Testis (tissue), 3 donors: Measurements from ENCODE around the gene NFIB. TPM values are rescaled to one million over a fixed set of nuclear protein-coding genes. Genes with fewer than 3 reads are reported as not detected.

Experiments used
- DNase-seq: peaks from one replicate; pipeline ENCODE4 v3.0.0-alpha.2; 2019
- H3K27ac ChIP-seq, 2 donors: fragments of 200-600 bp; sonication (generic); one replicate each; pipeline ENCODE4 v1.5.1; 2019
- H3K27me3 ChIP-seq: fragments of 200-600 bp; sonication (generic); one replicate; pipeline ENCODE4 v1.5.1; 2019
- H3K36me3 ChIP-seq: fragments of 200-600 bp; sonication (generic); one replicate; pipeline ENCODE4 v1.5.1; 2017; ENCODE audit warnings: low read depth; ENCODE audit errors: missing control alignments
- H3K4me1 ChIP-seq: fragments of 200-600 bp; sonication (generic); one replicate; pipeline ENCODE4 v1.5.1; 2019
- H3K4me3 ChIP-seq, 2 donors: fragments of 200-600 bp; sonication (generic); one replicate each; pipeline ENCODE4 v1.5.1; 2017 to 2019
- H3K9me3 ChIP-seq: fragments of 200-600 bp; sonication (generic); one replicate; pipeline ENCODE4 v1.5.1; 2017
- CTCF ChIP-seq, 3 experiments: fragments of 450-650 bp in 2 of 3; fragments of 200-600 bp in 1 of 3; sonication (generic) in 1 of 3; IDR thresholded peaks; one replicate each; pipeline ENCODE4 v1.5.1; 2016 to 2019; ENCODE audit warnings: antibody characterized with exemption in 3 of 3, mild to moderate bottlenecking in 2 of 3, moderate library complexity in 1 of 3
- POLR2A ChIP-seq: fragments of 450-650 bp; IDR thresholded peaks from one replicate; pipeline ENCODE4 v1.6.1; 2017; ENCODE audit warnings: antibody characterized with exemption, mild to moderate bottlenecking, moderate library complexity
- WGBS, 2 donors: methylation state at CpG; one replicate each; pipeline ENCODE4 v1.1.5; 2018; 5-methylcytosine and 5-hydroxymethylcytosine counted together
- intact Hi-C: fragments of 100-400 bp; cut with DNase I; formaldehyde crosslinking; loops from one replicate; pipeline ENCODE4 v1.15.1; 2023; ENCODE audit warnings: low total_unique reads
- polyA plus RNA-seq: library from polyadenylated mRNA; stranded (reverse); fragments of 350-450 nt; fragmentation: Illumina TruSeq; extraction: RNeasy Lipid Tissue Mini Kit (QIAGEN cat#74804); gene quantifications from one replicate; pipeline ENCODE4 v1.2.3, GENCODE V29; 2014; ENCODE audit warnings: low read depth, low replicate concordance; ENCODE audit not compliant: insufficient read depth
- total RNA-seq, 2 donors: library from RNA; depleted of rRNA; stranded (reverse); fragments of >200 nt; gene quantifications; one replicate each; pipeline ENCODE4 v1.2.3, GENCODE V29; 2016

The NFIB gene
- total and polyA plus RNA-seq, 3 donors from 2014 or later: 8.4 to 34.7 (median 23.1) TPM

- no peaks in the 10 kb centered on the region for H3K9me3 ChIP-seq
- H3K4me3 ChIP-seq: no peak overlapping the region
- no peaks in the 10 kb centered on the region for H3K27me3 ChIP-seq
- no peak overlapping the region for H3K27ac ChIP-seq
- H3K4me1 ChIP-seq: no peaks in the 10 kb centered on the region
- TF ChIP-seq CTCF (IDR thresholded peaks at IDR 0.05) (no peak), POLR2A (no peak)
- intact Hi-C loops: no loop called here
- no peak for DNase-seq
- H3K36me3 ChIP-seq: no peaks in the 10 kb centered on the region
- 75 to 81% methylated on average over 4 of the region's 4 CpGs for WGBS, 2 donors
Observed at GRCh38 chr9:14089051-14089803, 224.7 kb downstream of the NFIB start.

GRCh38 chr9:14087576-14087975, 226.4 kb downstream of the NFIB start:
- intact Hi-C loops: no loop called here
- Histone ChIP-seq H3K27me3 (no peaks in the 10 kb centered on the region), H3K36me3 (no peaks in the 10 kb centered on the region), H3K4me1 (no peaks in the 10 kb centered on the region), H3K27ac (no peak overlapping the region), H3K9me3 (no peaks in the 10 kb centered on the region), H3K4me3 (no peak overlapping the region)
- TF ChIP-seq POLR2A (no peak), CTCF (IDR thresholded peaks at IDR 0.05) (no peak)
- DNase-seq: no peak
- WGBS, 2 donors: 95 to 97% methylated on average over 7 of the region's 7 CpGs

- DNase-seq: no peak
- Histone ChIP-seq H3K36me3 (no peaks in the 10 kb centered on the region), H3K27me3 (no peaks in the 10 kb centered on the region), H3K4me3 (no peak overlapping the region), H3K4me1 (no peaks in the 10 kb centered on the region), H3K9me3 (no peaks in the 10 kb centered on the region), H3K27ac (no peak overlapping the region)
- TF ChIP-seq CTCF (IDR thresholded peaks at IDR 0.05): no peak
- no peak for TF ChIP-seq POLR2A
- WGBS, 2 donors: 92 to 94% methylated on average over 5 of the region's 5 CpGs
- intact Hi-C loops: no loop called here
Observed at GRCh38 chr9:14086495-14086894, 227.4 kb downstream of the NFIB start.

GRCh38 chr9:14085810-14086209, 228.1 kb downstream of the NFIB start:
- TF ChIP-seq POLR2A: no peak
- TF ChIP-seq CTCF (IDR thresholded peaks at IDR 0.05): no peak
- Histone ChIP-seq H3K36me3 (no peaks in the 10 kb centered on the region), H3K9me3 (no peaks in the 10 kb centered on the region), H3K27me3 (no peaks in the 10 kb centered on the region), H3K27ac (no peak overlapping the region), H3K4me3 (no peak overlapping the region), H3K4me1 (no peaks in the 10 kb centered on the region)
- no peak for DNase-seq
- intact Hi-C loops: no loop called here
- WGBS, 2 donors: 92 to 94% methylated on average over 1 of the region's 1 CpG

GRCh38 chr9:14084867-14085266, 229.1 kb downstream of the NFIB start:
- H3K9me3 ChIP-seq: no peaks in the 10 kb centered on the region
- H3K4me3 ChIP-seq: no peak overlapping the region
- no peaks in the 10 kb centered on the region for H3K36me3 ChIP-seq
- 83 to 91% methylated on average over 3 of the region's 3 CpGs for WGBS, 2 donors
- no peak overlapping the region for H3K27ac ChIP-seq
- no peaks in the 10 kb centered on the region for H3K4me1 ChIP-seq
- no peak for DNase-seq
- intact Hi-C loops: no loop called here
- no peaks in the 10 kb centered on the region for H3K27me3 ChIP-seq
- no peak for TF ChIP-seq POLR2A
- TF ChIP-seq CTCF (IDR thresholded peaks at IDR 0.05): no peak
